AG09309 (cell line): ENCODE data around the gene PLEKHJ1.

ENCODE experiments used
- DNase-seq: peaks from one replicate; pipeline ENCODE4 v3.0.0-alpha.2; 2010; ENCODE audit warnings: low read depth
- H3K4me3 ChIP-seq: 2 replicates; pipeline ENCODE4 v1.5.1; 2011; ENCODE audit warnings: mild to moderate bottlenecking, low read depth, low read length, moderate library complexity; ENCODE audit not compliant: control insufficient read depth
- TF ChIP-seq, protein P1 (sequence below): IDR thresholded peaks from 2 replicates; pipeline ENCODE4 v1.5.1; 2011; ENCODE audit warnings: mild to moderate bottlenecking, low read depth, low read length, inconsistent platforms; ENCODE audit not compliant: insufficient read depth, control insufficient read depth; ENCODE audit errors: missing control alignments

Gene PLEKHJ1

DNA sequence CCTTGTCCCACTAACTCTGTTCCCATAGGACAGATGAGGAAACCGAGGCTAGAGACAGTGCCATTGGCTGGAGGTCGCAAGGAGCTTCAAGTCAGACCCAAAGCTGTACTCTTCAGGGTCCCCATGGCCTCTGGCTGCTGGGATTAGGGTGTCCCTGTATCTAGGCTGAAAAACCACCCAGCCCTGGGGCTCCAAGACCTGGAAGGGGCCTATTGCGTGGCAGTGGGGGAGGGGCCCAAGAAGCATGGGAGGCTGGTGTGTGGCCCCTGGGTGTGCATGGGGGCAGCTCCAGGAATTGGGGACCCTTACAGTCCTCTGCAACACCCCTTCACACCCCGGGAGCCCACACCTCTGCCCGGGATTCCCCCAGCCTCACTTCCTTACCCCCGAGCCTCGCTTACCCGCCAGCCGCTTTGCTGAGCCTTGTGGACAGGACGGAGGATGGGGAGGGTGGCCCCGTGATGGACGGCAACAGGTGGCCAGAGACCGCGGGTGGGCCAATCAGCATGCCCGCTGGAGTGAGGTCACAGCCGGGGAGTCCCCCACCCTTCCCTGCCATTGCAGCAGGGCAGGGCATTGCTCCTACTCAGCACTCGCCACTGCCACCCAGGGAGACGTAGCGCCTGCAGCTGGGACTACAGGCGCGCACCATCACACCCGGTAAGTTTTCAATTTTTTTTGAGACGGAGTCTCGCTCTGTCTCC lies 20.0 kb upstream of the PLEKHJ1 start, which contains the start of gene JSRP1:
Gene JSRP1, minus strand, starts transcription at position 436 of the 704 bp plus-strand sequence. CDS start 1,103 bp downstream, outside the sequence.
- no peak within 1 kb of the TSS for H3K4me3 ChIP-seq
- no peak for DNase-seq
- TF ChIP-seq, protein P1, sequence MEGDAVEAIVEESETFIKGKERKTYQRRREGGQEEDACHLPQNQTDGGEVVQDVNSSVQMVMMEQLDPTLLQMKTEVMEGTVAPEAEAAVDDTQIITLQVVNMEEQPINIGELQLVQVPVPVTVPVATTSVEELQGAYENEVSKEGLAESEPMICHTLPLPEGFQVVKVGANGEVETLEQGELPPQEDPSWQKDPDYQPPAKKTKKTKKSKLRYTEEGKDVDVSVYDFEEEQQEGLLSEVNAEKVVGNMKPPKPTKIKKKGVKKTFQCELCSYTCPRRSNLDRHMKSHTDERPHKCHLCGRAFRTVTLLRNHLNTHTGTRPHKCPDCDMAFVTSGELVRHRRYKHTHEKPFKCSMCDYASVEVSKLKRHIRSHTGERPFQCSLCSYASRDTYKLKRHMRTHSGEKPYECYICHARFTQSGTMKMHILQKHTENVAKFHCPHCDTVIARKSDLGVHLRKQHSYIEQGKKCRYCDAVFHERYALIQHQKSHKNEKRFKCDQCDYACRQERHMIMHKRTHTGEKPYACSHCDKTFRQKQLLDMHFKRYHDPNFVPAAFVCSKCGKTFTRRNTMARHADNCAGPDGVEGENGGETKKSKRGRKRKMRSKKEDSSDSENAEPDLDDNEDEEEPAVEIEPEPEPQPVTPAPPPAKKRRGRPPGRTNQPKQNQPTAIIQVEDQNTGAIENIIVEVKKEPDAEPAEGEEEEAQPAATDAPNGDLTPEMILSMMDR: no peak

DNA sequence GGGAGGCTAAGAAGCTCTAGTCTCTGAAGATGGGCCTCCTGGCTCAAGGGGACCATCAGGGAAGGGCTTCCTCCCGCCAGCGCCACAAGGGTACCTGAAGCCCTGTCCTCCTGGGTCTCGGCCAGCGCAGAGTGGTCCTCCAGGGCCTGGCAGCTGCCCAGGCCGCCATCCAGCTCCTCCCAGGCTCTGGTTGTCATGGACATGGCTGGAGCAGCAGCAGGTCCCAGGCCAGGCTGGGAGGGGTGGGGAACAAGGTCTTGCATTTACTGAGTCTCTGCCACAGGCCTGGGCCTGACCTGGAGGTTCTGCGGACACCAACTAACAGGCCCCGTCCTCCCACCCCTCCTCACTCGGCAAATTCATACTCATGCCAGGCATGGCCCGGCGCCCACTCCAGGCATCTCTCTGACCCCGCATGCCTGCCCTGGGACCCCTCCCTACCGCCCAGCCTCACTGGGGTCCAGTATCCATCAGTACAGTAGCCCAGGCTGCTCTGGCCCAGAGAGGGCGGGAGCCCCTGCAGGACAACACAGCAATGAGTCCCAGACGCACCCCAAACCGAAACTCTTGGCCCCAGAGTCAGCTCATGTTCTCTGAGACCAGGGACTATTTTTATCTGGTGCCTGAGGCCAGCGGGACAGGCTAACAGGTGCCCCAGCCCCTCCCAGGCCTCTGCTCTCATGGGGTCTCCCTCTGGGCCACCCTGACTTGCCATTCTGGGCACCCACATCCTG lies 19.1 kb upstream of the PLEKHJ1 start:
- TF ChIP-seq, protein P1: no peak
- H3K4me3 ChIP-seq: no peak overlapping the region
- no peak for DNase-seq

DNA sequence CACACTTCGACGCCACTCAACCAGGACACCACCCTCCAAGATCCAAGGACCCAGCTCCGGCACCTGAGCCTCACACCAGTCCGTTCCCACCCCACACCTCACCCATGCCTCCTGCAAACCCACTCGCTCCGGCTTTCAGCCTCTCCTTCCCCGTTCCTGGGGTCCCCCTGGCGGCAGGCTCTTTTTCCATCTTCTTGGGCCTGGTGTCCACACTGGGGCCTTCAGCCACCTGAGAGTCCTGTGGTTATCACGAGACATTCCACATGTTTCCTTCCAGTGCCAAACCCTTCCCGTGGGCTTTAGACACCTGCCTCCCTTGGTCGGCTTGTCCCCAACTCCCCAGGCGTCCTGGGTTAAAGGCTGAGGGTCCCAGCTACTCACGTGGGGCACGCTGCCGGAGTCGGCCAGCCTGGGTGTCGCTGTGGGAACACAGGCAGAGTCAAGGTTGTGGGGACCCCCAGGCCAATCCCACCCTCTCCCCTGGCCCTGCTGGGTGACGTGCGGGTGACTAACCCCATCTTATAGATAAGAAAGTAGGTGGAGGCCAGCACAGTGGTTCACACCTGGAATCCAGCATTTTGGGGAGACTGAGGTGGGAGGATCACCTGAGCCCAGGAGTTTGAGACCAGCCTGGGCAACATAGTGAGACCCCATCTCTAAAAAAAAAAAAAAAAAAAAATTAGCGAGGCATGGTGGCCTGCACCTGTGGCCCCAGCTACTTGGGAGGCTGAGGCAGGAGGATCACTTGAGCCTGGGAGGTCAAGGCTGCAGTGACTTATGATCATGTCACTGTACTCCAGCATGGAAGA lies 18.1 kb upstream of the PLEKHJ1 start:
- H3K4me3 ChIP-seq: no peak overlapping the region
- DNase-seq: no peak

DNA sequence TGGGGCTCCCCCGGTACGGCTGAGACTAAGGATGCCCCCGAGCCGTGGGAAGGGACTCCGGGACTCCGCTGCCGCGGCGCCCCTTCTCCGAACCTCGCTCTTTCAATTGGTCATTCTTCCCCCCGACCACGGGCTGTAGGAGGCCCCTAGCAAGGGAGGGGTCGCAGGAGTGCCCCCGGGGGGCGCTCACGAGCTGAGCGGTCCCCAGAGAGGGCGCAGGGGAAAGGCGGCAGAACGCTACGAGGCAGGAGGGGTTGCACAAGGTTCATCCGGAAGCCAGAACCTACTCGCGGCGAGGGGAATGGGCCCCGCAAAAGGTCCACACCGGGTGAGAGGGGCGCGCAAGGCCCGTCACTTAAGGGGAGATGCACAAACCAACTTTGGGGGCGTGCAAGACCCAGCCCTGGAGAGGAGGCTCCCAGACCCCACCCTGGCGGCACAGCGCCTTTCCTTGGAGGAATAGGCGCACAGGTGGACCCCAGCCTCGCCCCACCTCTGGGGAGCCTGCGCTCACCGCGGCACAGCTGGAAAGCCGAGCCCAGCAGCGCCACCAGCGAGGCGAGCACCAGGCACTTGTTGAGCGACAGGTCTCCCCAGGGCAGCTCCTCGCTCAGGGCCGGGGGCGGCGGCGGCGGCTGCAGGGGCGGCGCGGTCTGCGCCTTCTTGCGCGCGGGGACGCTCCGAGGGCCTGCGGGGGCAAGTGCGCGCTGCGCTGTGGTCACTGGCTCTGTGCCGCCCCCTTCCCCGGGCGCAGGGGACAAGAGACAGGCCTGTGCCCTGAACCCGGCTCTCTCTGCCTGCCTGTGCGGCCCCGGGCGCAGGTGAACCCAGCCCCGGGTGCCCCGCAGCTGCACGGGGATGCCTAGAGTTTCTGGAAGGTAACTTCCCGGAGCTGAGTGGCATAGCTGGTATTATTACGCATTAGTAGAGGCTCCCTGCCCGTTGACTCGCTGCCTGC lies 17.3 kb upstream of the PLEKHJ1 start:
- no peak for DNase-seq
- TF ChIP-seq, protein P1: no peak
- H3K4me3 ChIP-seq: no peak overlapping the region

More for the DNA sequence above, 18.1 kb upstream of the PLEKHJ1 start:
- TF ChIP-seq, protein P1: peak; percentile 47

DNA sequence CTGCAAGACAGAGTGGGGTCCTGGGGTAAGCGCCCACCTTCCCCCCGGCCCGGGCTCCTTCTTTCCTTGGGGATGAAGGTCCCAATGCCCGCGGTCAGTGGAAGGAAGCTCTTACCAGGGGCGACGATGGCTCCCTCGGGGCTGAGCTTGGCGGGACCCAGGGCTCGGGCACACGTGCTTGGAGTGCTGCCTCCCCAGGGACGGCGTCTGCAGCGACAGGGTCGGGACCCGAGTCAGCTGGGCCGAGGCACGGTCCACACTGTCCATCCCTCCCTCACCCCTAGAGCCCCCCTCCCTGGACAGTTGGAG lies 16.6 kb upstream of the PLEKHJ1 start:
- DNase-seq: no peak
- H3K4me3 ChIP-seq: no peak overlapping the region
- TF ChIP-seq, protein P1: no peak
